ENCODE measurements around the gene SLCO2A1. TPM values are rescaled to one million over a fixed set of nuclear protein-coding genes. Genes with fewer than 3 reads are reported as not detected.

Gene SLCO2A1
- total and polyA plus RNA-seq, 2 experiments from 2014 or later, result 0.31 to 1.0 TPM

DNA sequence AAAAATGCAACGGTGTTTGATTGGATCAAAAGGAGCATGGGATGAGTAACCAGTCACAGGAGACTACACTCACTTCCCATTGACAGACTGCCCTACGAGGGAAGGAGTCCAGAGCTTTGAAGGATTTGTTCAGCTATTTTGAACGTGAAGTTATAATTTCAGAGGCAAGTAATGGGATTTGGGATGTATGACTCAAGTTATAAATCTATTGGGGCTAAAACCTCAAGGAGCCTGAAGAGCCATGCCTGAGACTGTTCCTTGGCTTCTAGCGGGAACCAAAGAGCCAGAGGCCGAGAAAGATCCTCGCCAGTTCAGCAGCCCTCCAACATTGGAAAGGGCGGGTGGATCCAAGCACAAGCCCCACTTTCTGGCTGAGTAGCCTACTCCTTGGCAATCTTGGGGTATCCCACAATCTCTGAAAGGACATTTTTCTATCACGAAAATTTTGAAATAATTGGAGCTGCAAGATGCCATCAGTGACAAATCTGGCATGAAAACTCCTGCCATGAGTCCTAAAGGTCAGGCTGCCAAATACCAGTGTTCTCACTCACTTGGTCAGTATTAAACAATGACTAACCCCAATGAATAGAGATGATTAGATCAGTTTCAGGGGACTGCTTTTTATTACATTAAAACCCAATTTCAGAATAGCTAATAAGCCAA, 48.6 kb upstream of the SLCO2A1 start (continued):
- TF ChIP-seq, protein P1, sequence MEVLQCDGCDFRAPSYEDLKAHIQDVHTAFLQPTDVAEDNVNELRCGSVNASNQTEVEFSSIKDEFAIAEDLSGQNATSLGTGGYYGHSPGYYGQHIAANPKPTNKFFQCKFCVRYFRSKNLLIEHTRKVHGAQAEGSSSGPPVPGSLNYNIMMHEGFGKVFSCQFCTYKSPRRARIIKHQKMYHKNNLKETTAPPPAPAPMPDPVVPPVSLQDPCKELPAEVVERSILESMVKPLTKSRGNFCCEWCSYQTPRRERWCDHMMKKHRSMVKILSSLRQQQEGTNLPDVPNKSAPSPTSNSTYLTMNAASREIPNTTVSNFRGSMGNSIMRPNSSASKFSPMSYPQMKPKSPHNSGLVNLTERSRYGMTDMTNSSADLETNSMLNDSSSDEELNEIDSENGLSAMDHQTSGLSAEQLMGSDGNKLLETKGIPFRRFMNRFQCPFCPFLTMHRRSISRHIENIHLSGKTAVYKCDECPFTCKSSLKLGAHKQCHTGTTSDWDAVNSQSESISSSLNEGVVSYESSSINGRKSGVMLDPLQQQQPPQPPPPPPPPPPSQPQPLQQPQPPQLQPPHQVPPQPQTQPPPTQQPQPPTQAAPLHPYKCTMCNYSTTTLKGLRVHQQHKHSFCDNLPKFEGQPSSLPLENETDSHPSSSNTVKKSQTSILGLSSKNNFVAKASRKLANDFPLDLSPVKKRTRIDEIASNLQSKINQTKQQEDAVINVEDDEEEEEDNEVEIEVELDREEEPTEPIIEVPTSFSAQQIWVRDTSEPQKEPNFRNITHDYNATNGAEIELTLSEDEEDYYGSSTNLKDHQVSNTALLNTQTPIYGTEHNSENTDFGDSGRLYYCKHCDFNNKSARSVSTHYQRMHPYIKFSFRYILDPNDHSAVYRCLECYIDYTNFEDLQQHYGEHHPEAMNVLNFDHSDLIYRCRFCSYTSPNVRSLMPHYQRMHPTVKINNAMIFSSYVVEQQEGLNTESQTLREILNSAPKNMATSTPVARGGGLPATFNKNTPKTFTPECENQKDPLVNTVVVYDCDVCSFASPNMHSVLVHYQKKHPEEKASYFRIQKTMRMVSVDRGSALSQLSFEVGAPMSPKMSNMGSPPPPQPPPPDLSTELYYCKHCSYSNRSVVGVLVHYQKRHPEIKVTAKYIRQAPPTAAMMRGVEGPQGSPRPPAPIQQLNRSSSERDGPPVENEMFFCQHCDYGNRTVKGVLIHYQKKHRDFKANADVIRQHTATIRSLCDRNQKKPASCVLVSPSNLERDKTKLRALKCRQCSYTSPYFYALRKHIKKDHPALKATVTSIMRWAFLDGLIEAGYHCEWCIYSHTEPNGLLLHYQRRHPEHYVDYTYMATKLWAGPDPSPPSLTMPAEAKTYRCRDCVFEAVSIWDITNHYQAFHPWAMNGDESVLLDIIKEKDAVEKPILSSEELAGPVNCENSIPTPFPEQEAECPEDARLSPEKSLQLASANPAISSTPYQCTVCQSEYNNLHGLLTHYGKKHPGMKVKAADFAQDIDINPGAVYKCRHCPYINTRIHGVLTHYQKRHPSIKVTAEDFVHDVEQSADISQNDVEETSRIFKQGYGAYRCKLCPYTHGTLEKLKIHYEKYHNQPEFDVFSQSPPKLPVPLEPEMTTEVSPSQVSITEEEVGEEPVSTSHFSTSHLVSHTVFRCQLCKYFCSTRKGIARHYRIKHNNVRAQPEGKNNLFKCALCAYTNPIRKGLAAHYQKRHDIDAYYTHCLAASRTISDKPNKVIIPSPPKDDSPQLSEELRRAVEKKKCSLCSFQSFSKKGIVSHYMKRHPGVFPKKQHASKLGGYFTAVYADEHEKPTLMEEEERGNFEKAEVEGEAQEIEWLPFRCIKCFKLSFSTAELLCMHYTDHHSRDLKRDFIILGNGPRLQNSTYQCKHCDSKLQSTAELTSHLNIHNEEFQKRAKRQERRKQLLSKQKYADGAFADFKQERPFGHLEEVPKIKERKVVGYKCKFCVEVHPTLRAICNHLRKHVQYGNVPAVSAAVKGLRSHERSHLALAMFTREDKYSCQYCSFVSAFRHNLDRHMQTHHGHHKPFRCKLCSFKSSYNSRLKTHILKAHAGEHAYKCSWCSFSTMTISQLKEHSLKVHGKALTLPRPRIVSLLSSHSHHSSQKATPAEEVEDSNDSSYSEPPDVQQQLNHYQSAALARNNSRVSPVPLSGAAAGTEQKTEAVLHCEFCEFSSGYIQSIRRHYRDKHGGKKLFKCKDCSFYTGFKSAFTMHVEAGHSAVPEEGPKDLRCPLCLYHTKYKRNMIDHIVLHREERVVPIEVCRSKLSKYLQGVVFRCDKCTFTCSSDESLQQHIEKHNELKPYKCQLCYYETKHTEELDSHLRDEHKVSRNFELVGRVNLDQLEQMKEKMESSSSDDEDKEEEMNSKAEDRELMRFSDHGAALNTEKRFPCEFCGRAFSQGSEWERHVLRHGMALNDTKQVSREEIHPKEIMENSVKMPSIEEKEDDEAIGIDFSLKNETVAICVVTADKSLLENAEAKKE (CRISPR knock-in tag; IDR thresholded peaks at IDR 0.05), result no peak
- TF ChIP-seq, protein P2, sequence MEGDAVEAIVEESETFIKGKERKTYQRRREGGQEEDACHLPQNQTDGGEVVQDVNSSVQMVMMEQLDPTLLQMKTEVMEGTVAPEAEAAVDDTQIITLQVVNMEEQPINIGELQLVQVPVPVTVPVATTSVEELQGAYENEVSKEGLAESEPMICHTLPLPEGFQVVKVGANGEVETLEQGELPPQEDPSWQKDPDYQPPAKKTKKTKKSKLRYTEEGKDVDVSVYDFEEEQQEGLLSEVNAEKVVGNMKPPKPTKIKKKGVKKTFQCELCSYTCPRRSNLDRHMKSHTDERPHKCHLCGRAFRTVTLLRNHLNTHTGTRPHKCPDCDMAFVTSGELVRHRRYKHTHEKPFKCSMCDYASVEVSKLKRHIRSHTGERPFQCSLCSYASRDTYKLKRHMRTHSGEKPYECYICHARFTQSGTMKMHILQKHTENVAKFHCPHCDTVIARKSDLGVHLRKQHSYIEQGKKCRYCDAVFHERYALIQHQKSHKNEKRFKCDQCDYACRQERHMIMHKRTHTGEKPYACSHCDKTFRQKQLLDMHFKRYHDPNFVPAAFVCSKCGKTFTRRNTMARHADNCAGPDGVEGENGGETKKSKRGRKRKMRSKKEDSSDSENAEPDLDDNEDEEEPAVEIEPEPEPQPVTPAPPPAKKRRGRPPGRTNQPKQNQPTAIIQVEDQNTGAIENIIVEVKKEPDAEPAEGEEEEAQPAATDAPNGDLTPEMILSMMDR (conservative IDR thresholded peaks at IDR 0.05; ENCODE audit: low read depth in 2 of 2), result no peak
- TF ChIP-seq ZNF331 (CRISPR knock-in tag; IDR thresholded peaks at IDR 0.05; ENCODE audit: low read depth) (no peak), EZH2 (IDR thresholded peaks at IDR 0.05; ENCODE audit: low read depth, unreplicated experiment) (no peak), ZNF114 (CRISPR knock-in tag; IDR thresholded peaks at IDR 0.05) (no peak)
- TF ChIP-seq, protein P3, sequence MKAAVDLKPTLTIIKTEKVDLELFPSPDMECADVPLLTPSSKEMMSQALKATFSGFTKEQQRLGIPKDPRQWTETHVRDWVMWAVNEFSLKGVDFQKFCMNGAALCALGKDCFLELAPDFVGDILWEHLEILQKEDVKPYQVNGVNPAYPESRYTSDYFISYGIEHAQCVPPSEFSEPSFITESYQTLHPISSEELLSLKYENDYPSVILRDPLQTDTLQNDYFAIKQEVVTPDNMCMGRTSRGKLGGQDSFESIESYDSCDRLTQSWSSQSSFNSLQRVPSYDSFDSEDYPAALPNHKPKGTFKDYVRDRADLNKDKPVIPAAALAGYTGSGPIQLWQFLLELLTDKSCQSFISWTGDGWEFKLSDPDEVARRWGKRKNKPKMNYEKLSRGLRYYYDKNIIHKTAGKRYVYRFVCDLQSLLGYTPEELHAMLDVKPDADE (IDR thresholded peaks at IDR 0.05), result no peak

All from GM23338 (cell line).